Central memory CD8-positive, alpha-beta T cell (primary cell): ENCODE data around the gene BCCIP.

ENCODE experiments used
- ATAC-seq: fragments of 150-1000 bp; cut with Tn5 transposase; replicated peaks from 2 replicates; pipeline ENCODE4 v1.10.0; 2022; ENCODE audit warnings: mild to moderate bottlenecking, moderate FRiP score, moderate number of reproducible peaks; ENCODE audit not compliant: poor library complexity, severe bottlenecking; ENCODE audit errors: extremely low read depth
- DNase-seq, 2 donors: peaks; one replicate each; pipeline ENCODE4 v3.0.0; 2021; ENCODE audit warnings: low spot score in 2 of 2
- H3K27ac Mint-ChIP-seq: one replicate; pipeline ENCODE4 v1.8.0; 2022; ENCODE audit warnings: low read depth, mild to moderate bottlenecking, moderate library complexity, mixed read lengths
- H3K27me3 Mint-ChIP-seq: one replicate; pipeline ENCODE4 v1.8.0; 2022; ENCODE audit warnings: mixed read lengths
- H3K36me3 Mint-ChIP-seq: one replicate; pipeline ENCODE4 v1.8.0; 2022; ENCODE audit warnings: mild to moderate bottlenecking, moderate library complexity, mixed read lengths; ENCODE audit not compliant: insufficient read depth
- H3K4me1 Mint-ChIP-seq: one replicate; pipeline ENCODE4 v1.8.0; 2022; ENCODE audit warnings: mixed read lengths
- H3K4me3 Mint-ChIP-seq: one replicate; pipeline ENCODE4 v1.8.0; 2022; ENCODE audit warnings: mild to moderate bottlenecking, moderate library complexity, mixed read lengths
- H3K9me3 Mint-ChIP-seq: one replicate; pipeline ENCODE4 v1.8.0; 2022; ENCODE audit warnings: mixed read lengths

The BCCIP gene

DNA sequence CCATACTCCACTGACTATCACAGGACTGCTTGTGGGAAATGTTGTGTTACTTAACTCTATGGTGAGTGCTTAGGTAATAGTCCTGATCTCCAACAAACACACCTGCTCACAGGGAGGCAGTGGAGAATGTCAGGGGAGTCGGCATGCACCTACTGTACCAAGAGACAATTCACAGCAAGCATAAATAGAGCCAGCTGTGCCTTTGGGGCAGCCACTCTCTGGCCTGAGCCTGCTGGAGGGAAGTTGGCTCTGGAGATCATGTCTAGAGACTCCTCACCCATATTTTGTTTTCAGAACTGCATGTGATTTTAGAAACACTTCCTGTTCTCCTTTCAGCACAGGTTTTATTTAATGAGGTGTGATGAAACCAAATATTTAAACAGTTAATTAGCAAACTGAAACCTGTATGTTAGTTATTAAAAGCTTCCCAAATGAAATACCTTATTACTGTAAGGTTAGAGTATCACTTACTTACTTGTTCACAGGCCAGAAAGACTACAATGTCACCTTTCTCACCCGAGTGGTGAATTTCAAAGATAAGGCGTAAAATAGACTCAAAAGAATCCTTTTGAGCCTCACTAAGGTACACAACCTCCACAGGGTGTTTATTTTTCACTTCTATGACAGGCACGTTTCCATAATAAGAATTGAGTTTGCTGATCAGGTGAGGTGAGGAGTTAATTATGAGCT, 35.9 kb downstream of the BCCIP start:
- H3K36me3 Mint-ChIP-seq: peaks cover 2% of the 10 kb centered on the region
- no peak overlapping the region for H3K27ac Mint-ChIP-seq
- no peak overlapping the region for H3K4me3 Mint-ChIP-seq
- no peaks in the 10 kb centered on the region for H3K27me3 Mint-ChIP-seq
- H3K9me3 Mint-ChIP-seq: no peaks in the 10 kb centered on the region
- no peaks in the 10 kb centered on the region for H3K4me1 Mint-ChIP-seq
- no peak for ATAC-seq
- DNase-seq: no peak

DNA sequence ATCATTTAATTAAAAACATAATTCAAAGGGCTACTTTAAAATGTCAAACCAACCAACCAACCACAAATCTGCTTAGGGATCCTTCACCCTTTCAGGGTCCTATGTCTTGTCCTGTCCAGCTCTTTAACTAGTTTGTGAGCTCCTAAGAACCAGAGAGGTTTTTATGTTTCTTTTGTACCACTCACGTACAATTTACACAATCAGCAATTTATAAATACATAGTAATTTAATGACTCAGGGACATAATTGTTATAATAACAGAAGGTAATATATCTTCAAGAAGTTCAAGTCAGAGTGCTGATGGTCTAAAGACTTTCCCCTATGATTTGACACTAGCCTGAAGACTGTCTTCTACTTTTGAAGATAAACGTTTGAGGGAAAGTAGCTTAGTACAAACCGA, 41.8 kb downstream of the BCCIP start:
- peaks cover 14% of the 10 kb centered on the region for H3K27me3 Mint-ChIP-seq
- H3K27ac Mint-ChIP-seq: no peak overlapping the region
- H3K9me3 Mint-ChIP-seq: no peaks in the 10 kb centered on the region
- H3K36me3 Mint-ChIP-seq: no peaks in the 10 kb centered on the region
- ATAC-seq (no peak), DNase-seq (no peak)
- no peak overlapping the region for H3K4me3 Mint-ChIP-seq
- no peaks in the 10 kb centered on the region for H3K4me1 Mint-ChIP-seq

DNA sequence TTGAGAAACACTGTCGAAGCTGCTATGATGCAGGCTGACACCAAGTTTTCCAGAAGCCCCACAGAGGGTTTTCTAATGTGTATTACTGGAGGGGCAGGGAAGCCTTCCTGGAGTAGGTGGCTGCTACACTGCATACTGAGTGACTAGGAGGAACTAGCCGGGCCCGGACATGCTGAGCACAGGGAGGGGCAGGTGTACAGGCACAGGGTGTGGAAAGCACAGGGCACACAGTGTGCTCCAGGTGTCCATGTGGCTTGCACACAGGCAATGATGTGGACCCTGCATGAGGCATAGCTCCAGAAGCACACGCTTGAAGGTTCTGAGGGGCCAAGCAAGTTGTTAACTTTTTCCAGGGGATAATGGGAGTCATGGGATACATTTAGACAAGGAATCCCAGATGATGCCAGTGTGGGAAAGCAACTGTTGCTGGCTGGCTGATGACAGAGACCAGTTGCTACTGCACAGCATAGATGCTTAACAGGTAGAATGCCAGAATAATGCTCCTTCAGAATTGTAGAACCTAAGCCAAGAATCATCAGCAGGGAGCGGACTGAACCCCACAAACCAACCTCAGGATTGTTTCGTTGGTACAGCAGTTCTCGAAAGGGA, 43.2 kb downstream of the BCCIP start:
- no peaks in the 10 kb centered on the region for H3K4me1 Mint-ChIP-seq
- no peaks in the 10 kb centered on the region for H3K9me3 Mint-ChIP-seq
- no peak for ATAC-seq
- no peaks in the 10 kb centered on the region for H3K36me3 Mint-ChIP-seq
- H3K27me3 Mint-ChIP-seq: peaks cover 14% of the 10 kb centered on the region
- no peak overlapping the region for H3K27ac Mint-ChIP-seq
- H3K4me3 Mint-ChIP-seq: no peak overlapping the region
- DNase-seq: no peak

DNA sequence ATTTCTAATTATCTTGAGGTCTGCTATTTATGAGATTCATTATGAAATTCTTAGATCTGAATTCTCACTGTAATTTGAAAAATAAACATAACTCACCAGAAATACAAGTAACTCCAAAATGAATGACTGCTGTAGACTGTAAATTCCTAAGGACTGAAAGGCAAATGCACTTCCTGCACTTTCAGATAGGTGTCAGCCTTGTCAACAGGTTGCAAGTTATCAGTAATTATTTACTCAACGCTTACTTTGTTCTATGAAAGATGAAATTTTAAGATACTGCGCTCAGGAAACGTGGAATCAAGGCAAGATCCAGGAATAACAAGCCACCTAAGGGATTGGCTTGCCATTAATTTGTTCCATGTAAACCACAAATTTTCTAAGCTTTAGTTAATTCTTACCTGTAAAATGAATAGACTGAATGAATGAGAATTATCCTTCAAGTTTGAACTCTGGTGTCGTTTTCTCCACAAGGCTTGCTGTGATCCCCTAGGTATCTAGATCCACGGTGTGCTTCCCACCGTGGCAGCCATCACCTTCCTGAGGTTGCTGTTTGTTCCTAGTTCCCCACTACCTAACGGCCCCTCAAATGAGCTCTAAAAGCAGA, 45.1 kb downstream of the BCCIP start:
- no peaks in the 10 kb centered on the region for H3K4me1 Mint-ChIP-seq
- no peak overlapping the region for H3K27ac Mint-ChIP-seq
- ATAC-seq (no peak), DNase-seq (no peak)
- H3K36me3 Mint-ChIP-seq: no peaks in the 10 kb centered on the region
- no peak overlapping the region for H3K4me3 Mint-ChIP-seq
- no peaks in the 10 kb centered on the region for H3K9me3 Mint-ChIP-seq
- peaks cover 14% of the 10 kb centered on the region for H3K27me3 Mint-ChIP-seq

- Mint-ChIP-seq H3K4me3 (no peak overlapping the region), H3K9me3 (no peaks in the 10 kb centered on the region), H3K27ac (no peak overlapping the region), H3K36me3 (no peaks in the 10 kb centered on the region), H3K27me3 (peaks cover 5% of the 10 kb centered on the region), H3K4me1 (no peaks in the 10 kb centered on the region)
- ATAC-seq (no peak), DNase-seq (no peak)
These were observed 48.0 kb downstream of the BCCIP start for GRCh38 chr10:125871338-125871737.

DNA sequence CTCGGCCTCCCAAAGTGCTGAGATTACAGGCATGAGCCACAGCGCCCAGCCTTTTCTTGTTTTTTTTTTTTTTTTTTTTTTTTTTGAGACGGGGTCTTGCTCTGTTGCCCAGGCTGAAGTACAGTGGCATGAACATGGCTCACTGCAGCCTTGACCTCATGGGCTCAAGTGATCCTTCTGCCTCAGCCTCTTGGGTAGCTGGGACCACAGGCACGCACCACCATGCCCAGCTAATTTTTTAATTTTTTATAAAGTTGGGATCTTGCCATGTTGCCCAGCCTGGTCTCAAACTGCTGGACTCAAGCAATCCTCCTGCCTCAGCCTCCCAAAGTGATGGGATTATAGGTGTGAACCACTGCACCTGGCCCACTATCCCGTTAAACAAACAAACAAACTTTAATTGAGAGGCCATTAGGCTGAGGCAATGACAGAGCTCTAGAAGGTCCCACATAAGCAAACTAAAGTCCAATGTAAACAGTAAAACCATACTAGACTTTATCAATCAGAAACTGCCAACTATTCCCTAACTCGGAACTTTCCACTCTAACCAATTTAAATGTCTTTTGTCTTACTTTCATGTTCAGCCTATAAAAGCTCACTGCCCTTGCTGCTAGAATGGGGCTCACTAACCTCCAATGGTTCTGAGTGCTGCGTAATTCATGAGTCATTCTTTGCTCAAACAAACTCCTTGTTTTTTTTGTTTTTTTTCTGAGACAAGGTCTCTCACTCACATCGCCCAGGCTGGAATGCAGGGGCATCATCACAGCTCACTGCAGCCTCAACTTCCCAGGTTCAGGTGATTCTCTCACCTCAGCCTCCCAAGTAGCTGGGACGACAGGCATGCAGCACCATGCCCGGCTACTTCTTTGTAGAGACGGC, 55.9 kb downstream of the BCCIP start:
- Mint-ChIP-seq H3K4me1 (no peaks in the 10 kb centered on the region), H3K4me3 (no peak overlapping the region), H3K36me3 (peaks cover 6% of the 10 kb centered on the region), H3K9me3 (no peaks in the 10 kb centered on the region), H3K27ac (no peak overlapping the region), H3K27me3 (peaks cover 29% of the 10 kb centered on the region)
- no peak for DNase-seq
- no peak for ATAC-seq

DNA sequence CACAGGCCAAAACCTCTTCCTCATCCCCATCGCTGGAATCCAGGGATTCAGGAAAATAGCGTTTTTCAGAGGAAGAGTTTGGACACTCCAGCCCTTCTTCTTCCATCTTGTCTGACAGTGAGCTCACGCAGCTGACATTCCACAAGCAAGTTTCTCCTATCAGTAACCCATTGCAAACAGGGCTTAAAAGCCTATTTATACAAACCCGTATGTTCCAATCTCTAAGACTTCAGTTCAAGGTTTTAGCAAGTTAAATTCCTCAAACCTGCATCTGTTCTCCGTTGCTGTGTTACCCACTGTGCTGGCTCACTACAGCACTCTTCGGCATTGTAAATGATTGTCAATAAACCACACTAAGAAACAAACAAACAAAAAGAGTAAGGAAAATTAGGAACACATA, 57.4 kb downstream of the BCCIP start:
- no peak for DNase-seq
- Mint-ChIP-seq H3K4me3 (no peak overlapping the region), H3K27me3 (peaks cover 29% of the 10 kb centered on the region), H3K36me3 (peaks cover 6% of the 10 kb centered on the region), H3K27ac (no peak overlapping the region), H3K9me3 (no peaks in the 10 kb centered on the region), H3K4me1 (no peaks in the 10 kb centered on the region)
- no peak for ATAC-seq

GRCh38 chr10:125881192-125881591, 57.8 kb downstream of the BCCIP start, which contains the start of gene DHX32:
DHX32 (minus strand) TSS chr10:125881292; CDS start chr10:125880824, 468 bp downstream.
- Mint-ChIP-seq H3K27ac (no peak within 1 kb of the TSS), H3K36me3 (peaks cover 6% of the 10 kb centered on the region), H3K4me3 (no peak within 1 kb of the TSS), H3K27me3 (peaks cover 29% of the 10 kb centered on the region), H3K4me1 (no peaks in the 10 kb centered on the region), H3K9me3 (no peaks in the 10 kb centered on the region)
- DNase-seq (no peak), ATAC-seq (no peak)

- Mint-ChIP-seq H3K4me1 (no peaks in the 10 kb centered on the region), H3K36me3 (peaks cover 6% of the 10 kb centered on the region), H3K4me3 (no peak overlapping the region), H3K27me3 (peaks cover 29% of the 10 kb centered on the region), H3K9me3 (no peaks in the 10 kb centered on the region), H3K27ac (no peak overlapping the region)
- DNase-seq: no peak
- no peak for ATAC-seq
These were observed 59.2 kb downstream of the BCCIP start for GRCh38 chr10:125882596-125882995.

DNA sequence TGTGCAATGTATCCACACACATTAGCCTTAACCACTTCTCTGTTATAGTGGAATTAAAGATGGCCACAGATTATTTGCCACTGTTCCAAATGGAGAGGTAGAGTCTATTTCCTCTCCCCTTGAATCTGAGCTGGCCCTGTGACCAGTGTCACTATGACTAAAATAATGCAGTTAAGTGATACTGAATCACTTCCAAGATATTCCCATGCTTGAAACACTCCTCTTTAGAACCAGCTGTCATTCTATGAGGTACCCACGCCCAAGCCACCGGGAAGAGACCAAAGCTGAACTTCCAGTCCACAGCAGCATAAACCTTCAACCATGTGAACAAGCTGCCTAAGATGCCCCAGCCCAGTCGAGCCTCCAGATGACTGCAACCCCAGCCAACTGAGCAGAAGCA, 59.9 kb downstream of the BCCIP start:
- Mint-ChIP-seq H3K9me3 (no peaks in the 10 kb centered on the region), H3K27me3 (peaks cover 29% of the 10 kb centered on the region), H3K4me3 (no peak overlapping the region), H3K36me3 (peaks cover 6% of the 10 kb centered on the region), H3K4me1 (no peaks in the 10 kb centered on the region), H3K27ac (no peak overlapping the region)
- ATAC-seq (no peak), DNase-seq (no peak)
